Dedifferentiated amniotic fluid mesenchymal stem cell (primary cell): Measurements from ENCODE around the gene MAGI2.

ENCODE experiments used
- DNase-seq: peaks from one replicate; pipeline ENCODE4 v3.0.0-alpha.2; 2016; ENCODE audit errors: extremely low spot score

The MAGI2 gene

GRCh38 chr7:78184299-78184698 is 1269.2 kb downstream of the MAGI2 start:
- DNase-seq = no peak

DNA sequence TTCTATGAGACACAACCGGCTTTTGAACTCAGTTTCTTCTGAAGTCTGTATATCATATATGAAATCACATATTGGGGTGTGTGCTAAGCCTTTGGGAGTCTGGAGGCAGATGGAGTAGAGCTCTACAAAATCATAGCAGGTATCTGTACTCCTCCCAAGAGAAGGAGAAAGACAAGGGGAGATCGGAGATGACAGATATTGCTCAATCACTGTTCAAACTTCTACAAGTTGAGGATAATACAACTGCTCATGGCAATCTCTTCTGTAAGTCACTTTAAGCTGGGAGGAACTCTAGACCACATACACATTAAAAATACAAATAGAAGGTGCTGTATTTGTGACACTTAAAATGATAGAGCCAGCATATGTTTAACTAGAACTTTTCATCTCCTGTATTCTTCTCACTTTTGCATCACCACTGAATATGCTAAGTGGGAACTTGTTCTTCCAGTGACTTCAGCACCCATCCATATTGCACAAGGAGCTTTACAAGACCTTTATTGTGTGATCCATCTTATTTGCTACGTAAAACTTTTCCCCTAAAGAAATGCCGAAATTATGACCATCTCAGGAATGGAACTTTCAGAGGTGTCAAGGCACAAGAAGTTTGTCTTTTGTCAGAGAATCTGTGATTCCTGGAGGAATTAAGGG is 1273.5 kb downstream of the MAGI2 start:
- no peak for DNase-seq

DNA sequence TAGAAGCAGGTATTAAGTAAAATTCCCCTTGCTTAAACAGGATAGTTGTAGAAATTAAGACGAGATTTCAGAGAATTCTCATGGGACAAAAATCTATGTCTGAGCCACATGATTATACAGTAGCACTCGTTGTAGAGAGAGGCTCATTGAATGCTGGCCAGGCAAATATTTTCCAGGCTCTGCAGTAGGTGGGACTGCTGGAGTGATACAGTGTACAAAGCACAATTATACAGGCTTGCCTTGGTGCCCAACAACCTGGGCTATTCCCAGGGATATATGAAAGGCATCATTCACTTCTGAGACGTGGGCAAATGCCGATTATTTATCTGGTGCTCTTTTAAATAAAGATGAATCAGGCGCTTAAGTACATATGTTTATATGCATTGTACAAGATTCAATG is 1274.3 kb downstream of the MAGI2 start:
- no peak for DNase-seq

DNA sequence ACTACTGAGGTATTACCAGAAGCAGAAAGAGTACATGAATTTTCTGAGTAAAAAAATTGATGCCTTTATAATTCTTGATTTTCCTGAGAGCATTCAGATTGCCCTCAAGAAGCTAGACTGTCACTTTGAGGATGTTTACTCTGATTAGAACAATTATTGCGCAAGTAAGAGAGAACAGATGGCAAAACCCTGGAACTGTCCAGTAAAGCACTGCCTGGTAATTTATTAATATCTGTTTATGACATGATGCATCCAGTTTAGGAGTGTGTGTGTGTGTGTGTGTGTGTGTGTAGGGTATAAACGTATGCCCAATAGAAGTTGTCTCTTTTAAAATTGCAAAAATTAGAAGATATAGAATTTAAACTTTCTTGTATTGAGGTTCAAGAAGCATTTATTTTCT is 1275.1 kb downstream of the MAGI2 start:
- DNase-seq = no peak

DNA sequence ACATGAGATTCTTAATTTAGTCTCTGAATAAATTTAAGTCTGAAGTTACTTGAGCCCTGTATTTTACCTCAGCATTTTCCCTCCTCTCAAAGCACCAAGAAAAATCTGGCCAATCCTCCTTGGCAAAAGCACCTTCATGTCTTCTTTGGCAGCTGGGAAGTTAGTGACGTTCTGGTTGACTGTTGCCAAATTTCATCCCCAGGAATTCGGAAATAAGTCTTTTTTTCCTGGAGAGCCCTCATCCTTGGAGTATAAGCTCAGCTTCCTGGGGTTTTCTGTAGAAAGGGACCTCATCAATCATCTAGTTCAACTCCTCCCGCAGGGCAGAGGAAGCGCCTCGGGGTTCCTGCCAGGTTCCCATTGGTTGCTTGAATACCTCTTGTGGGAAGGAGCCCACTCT is 1277.3 kb downstream of the MAGI2 start:
- no peak for DNase-seq

GRCh38 chr7:78175330-78176100 is 1278.0 kb downstream of the MAGI2 start:
- no peak for DNase-seq

DNA sequence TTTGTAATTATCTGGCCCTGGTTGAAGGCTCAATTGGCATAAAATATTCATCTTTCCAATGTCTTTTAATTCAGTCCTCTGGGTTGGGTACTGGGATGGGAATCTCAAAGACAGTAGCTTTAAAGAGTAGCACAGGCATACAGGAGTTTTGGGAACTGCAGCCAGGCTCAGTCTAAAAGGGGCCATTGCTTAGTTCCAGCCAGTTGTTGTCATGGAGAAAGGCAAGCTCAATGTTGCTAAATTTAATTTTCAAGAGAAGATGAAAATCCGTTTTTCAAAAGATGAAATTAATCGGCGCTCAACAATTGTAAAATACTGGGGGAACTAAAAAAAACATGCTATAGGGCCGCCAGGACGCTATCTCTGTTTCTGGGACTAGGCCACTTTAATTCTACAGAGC is 1279.8 kb downstream of the MAGI2 start:
- no peak for DNase-seq

- DNase-seq = no peak
These were observed 1280.4 kb downstream of the MAGI2 start for GRCh38 chr7:78172933-78173591.

DNA sequence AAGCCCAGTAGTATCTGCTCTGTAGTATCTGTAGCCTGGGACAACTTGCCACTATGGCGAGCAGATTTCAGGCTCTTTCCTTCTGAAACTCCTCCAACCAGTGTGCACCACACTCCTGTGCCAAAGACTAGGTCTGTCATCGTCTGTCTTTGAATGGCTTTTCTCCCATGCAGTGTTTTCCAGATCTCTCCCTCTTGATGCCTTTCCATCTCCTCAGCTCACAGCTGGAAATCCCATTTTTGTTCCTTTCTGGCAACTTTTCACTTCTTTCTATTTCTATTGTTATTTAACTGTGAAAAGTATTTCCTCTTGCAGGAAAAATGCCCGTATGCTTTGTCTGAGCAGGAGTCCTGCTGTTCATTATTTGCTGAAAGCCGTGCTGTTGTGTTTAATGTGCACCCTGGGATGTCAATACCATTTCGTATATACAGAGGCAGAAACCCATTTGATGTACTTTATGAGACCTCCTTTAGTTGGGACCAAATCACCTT is 1281.2 kb downstream of the MAGI2 start:
- no peak for DNase-seq

GRCh38 chr7:78171398-78171797 is 1282.1 kb downstream of the MAGI2 start:
- no peak for DNase-seq

DNA sequence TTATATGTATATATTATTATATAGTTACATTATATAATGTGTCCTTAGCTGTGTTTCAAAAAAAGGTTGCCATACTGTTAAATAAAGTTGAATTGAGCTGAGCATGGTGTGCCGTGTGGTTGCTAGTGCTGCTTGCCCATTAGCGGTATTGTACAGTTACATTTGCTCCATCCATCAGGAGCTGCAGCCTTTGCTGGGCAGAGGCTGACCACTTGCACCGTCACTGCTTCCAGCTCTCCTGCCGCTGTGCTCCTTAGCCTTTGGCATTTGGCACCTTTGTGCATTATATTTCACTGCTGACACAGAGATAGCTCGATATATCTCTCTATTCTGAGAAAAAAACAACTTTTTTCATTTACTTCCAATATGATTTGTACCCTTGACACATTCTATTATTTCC is 1282.7 kb downstream of the MAGI2 start:
- no peak for DNase-seq

DNA sequence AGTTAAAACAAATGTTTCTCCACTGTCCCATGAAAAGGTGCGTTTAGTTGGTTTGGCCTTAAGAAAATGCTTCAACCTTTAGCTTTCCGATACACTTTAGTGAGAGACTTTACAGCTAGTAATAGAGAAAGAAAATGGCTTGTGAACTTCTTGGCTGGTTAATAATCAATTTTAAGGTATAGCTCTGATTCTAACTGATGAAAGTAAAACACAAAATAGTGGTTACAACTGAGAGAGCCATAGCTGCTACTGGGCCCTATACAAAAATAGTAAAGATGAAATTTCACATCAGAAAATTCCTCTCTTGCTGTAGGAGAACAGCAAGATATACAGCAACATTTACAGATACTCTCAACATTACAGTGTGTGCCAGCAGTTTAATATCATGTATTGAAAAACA is 1283.5 kb downstream of the MAGI2 start:
- DNase-seq = no peak

- no peak for DNase-seq
These were observed 1284.6 kb downstream of the MAGI2 start for GRCh38 chr7:78168865-78169264.

GRCh38 chr7:78167860-78168259 is 1285.6 kb downstream of the MAGI2 start:
- no peak for DNase-seq

DNA sequence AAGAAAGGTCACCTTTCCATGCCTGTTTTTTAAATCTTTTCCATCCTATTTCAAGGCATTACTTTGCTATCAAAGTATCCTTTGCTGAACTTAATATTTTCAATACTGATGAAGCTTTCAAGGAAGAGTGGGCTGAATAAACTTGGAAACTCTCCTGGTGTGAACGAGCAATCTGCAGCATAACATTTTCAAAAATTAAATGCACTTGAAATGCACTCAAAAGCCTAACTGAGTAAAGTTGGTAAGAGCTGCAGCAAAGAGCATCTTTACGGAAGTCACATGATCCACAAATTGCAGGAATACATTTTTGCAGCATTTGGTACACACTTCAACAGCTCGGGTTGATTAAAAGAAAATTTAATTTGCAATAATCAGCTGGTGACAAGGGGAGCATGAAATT is 1287.6 kb downstream of the MAGI2 start:
- DNase-seq = no peak

- DNase-seq = no peak
These were observed 1288.0 kb downstream of the MAGI2 start for GRCh38 chr7:78165454-78165853.

DNA sequence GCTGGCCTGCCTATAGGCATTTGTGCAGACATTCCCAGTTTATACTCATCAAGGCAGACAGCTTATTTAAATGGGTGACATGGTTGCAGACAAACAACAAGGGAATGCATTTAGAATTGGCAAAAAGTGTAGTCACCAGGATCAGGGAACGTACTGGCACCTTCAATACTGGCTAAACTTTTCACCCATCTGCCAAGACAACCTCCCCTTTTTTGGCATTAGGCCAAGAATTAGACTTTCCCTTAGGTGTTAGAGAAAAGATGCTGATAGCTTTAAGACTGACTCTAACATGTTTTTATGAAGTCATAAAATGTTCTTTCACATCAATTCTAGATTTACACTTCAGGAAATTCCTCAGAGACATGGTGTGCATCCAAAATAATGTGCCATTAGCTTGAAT is 1289.0 kb downstream of the MAGI2 start:
- no peak for DNase-seq

DNA sequence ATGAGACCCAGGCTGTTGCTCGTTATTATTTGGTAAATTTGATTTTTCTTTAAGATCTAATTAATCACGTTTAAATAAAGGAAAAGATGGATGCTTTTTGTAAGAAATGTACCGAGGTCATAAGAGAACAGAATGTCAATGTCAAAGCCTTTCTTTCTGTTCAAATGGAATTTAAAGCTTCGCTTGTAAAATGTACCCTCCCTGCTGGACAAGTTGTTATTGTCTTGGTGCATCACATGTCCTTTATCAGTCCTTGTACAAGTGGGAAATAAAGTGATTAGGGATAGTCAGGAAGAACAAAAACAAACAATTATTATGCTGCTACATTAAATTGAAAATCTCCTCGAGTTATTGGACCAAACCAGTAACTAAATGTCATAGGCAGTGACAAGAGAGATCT is 1291.7 kb downstream of the MAGI2 start:
- no peak for DNase-seq

GRCh38 chr7:78159545-78159944 is 1293.9 kb downstream of the MAGI2 start:
- no peak for DNase-seq

DNA sequence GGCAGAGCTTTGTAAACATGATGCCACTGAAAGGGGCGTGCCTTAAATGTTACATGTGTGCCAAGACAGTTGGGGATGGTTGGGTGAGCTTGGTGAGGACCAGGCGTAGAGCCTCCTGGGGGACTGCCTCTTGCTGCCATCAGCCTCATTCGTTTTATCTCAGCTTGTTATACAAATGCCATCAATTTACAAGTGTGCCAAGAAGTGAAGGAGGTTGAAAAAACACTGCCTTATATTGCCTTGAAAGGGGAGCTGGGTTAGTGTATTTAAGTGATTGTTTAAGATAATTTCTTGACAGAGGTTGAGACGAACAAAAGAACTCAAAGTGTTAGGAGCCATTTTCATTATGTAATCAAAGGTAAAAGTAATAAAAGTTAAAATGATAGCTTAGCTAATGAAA is 1300.2 kb downstream of the MAGI2 start:
- no peak for DNase-seq

- no peak for DNase-seq
These were observed 1302.2 kb downstream of the MAGI2 start for GRCh38 chr7:78151229-78151628.

DNA sequence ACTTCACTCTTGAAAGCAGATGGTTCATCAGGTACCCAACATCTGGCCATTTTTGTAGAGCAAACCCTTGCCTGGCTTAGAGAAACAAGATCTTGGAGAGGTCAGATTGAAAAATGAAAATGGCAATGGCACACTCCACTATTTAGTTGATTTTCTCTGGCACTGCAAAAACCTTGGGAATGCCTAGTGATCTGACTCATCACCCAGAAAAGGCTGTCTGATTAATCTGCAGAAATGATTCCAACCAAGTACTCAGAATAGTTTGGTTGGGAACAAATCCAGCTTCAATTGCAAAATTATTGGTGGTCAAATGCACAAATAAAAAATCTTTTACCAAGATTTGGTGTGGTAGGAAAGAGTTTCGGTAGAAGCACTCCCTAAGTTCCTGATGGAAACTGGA is 1303.7 kb downstream of the MAGI2 start:
- peak; percentile 42 for DNase-seq
